Adipocyte (in vitro differentiated cells): Measurements from ENCODE around the gene DAB2IP.

ENCODE experiments used
- DNase-seq: peaks from one replicate; pipeline ENCODE4 v3.0.0-alpha.2; 2015; ENCODE audit warnings: low read depth
- H3K27me3 ChIP-seq: replicated peaks from 2 replicates; pipeline ENCODE4 v1.7.0; 2013; ENCODE audit warnings: mild to moderate bottlenecking, low read length, moderate library complexity; ENCODE audit not compliant: control insufficient read depth, insufficient read depth
- H3K36me3 ChIP-seq: 2 replicates; pipeline ENCODE4 v1.7.0; 2013; ENCODE audit warnings: low read length, mild to moderate bottlenecking, moderate library complexity; ENCODE audit not compliant: control insufficient read depth, insufficient read depth, severe bottlenecking
- H3K4me1 ChIP-seq: 2 replicates; pipeline ENCODE4 v1.7.0; 2013; ENCODE audit warnings: mild to moderate bottlenecking, low read length, moderate library complexity; ENCODE audit not compliant: control insufficient read depth, insufficient read depth
- H3K4me3 ChIP-seq: 2 replicates; pipeline ENCODE4 v1.7.0; 2013; ENCODE audit warnings: mild to moderate bottlenecking, low read length, moderate library complexity
- H3K9ac ChIP-seq: 2 replicates; pipeline ENCODE4 v1.7.0; 2013; ENCODE audit warnings: mild to moderate bottlenecking, low read length, moderate library complexity
- H3K9me3 ChIP-seq: 2 replicates; pipeline ENCODE4 v1.7.0; 2013; ENCODE audit warnings: mild to moderate bottlenecking, low read length, moderate library complexity; ENCODE audit not compliant: control insufficient read depth

DAB2IP gene

DNA sequence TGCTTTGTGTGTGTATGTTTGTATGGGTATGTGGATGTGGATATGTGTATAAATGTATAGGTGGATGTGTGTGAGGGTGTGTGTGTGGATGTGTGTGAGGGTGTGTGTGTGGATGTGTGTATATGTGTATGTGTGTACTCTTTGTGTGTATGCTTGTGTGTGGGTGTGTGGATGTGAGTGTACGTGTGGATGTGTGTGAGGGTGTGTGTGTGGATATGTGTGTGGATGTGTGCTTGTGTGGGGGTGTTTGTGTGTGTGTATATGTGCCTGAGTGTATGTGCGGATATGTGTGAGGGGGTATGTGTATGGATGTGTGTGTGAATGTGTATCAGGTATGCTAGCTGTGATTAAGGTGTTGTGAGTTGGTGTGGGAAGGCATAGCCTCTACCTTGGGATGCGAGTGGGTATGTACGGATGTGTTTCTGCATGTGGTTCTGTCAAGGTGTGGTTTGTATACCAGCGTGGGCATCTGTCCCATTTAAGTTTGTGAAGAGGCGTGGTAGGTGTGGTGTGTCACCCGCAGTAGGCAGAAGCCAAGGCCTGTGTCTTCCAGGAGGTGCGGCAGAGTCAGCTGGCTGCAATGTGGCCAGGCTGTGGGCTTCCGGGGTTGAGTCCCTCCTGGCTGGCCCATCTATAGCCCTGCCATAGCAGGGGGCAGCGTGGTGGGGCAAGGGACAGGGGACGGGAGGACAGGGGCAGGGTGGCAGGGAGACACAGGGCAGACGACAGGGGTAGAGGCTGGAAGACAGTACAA lies 155.8 kb downstream of the DAB2IP start:
- H3K9ac ChIP-seq = no peak overlapping the region
- DNase-seq = no peak
- peaks cover 13% of the 10 kb centered on the region for H3K9me3 ChIP-seq
- H3K4me1 ChIP-seq = no peaks in the 10 kb centered on the region
- H3K27me3 ChIP-seq = peaks cover 9% of the 10 kb centered on the region
- no peak overlapping the region for H3K4me3 ChIP-seq
- H3K36me3 ChIP-seq = no peaks in the 10 kb centered on the region

DNA sequence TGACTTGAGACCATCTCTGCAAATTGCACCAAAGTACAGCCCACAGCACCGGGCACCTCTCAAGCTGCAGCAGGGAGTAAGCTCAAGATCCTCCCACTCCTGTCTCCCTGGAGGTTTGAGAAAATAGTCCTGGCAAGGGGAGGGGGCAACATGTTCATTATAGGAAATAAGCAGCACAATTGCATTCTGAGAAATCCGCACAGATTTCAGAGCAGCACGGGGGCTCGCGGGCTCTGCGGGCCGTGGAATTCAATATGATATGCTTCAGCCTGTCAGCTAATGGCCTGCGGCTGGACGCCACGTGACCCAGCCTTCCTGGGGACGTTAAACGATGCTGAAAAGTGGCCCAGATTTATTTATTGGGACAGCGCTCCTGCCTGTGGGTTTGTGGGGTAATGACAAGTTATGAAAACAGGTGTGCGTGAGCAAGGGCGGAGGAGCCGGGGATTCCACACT lies 156.4 kb downstream of the DAB2IP start:
- H3K9ac ChIP-seq = no peak overlapping the region
- no peak overlapping the region for H3K4me3 ChIP-seq
- no peak for DNase-seq
- H3K9me3 ChIP-seq = peaks cover 13% of the 10 kb centered on the region
- H3K36me3 ChIP-seq = no peaks in the 10 kb centered on the region
- no peaks in the 10 kb centered on the region for H3K4me1 ChIP-seq
- H3K27me3 ChIP-seq = peaks cover 13% of the 10 kb centered on the region

DNA sequence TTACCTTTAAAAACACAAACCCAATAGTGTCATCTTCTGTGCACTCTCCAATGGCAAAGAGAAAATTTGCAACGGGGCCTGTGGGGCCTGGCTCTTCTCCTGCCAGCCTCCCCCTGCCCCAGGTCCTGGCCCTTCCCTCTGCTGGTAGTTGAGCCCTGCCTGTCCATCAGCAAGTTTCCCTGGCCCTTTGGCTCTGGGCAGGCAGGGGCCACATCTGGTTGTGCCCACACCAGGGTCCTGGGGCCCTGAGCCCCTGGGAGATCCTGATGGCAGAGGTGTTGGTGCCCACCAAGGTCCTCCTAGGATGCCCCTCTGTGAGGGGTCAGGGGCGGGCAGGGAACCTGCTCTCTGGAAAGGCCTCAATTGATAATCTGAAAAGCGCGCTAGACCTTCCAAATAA lies 157.3 kb downstream of the DAB2IP start:
- Histone ChIP-seq H3K9me3 (peaks cover 13% of the 10 kb centered on the region), H3K36me3 (no peaks in the 10 kb centered on the region), H3K4me1 (no peaks in the 10 kb centered on the region), H3K9ac (no peak overlapping the region), H3K27me3 (peaks cover 11% of the 10 kb centered on the region), H3K4me3 (no peak overlapping the region)
- DNase-seq = no peak

DNA sequence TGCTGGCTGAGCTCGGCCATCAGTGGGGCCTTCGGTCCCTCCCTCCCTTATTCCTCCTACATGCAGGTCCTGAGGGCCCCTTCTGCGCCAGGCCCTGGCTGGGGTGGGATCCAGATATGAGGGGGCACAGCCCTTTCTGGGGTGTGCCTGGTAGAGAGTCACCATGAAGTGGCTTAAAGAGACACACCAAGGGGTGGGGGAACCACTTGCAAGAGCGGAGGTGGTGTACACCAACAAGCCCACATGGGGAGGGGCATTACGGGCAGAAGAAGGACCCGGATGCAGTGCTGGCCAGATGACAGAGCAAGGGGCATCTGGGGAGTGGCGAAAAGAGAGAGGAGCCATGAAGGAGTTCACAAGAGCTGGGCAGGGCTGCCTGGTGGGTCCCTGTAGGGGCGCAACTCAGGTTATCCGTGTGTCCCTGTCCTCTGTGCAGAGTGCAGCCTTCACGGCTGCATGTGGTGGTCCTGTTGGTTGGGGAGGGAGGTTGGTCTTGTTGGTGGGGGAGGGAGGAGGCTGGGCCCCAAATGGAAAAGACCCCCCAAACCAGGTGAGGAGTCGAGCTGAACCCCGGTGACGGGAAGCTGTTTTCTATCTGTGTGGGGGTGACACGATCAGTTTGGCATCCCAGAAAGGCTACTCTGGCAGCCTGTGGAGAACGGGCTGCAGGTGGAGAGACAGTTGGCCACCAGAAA lies 158.1 kb downstream of the DAB2IP start:
- no peaks in the 10 kb centered on the region for H3K36me3 ChIP-seq

DNA sequence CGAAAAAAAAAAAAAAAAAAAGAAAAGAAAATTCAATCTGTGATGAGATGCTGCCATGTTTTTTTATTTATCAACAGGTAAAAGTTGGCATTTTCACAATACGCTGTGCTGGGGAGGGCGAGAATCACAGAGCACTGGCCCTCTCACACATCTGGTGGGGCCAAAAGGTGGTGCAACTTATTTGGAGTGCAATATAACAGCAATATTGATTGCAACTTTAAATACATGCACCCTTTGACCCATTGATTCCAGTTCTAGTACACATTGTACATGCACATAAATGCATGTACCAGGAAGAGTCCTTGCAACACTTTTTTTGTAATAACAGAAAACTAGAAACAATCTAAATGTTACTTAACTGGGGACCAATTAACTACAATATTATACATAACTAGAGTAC lies 159.1 kb downstream of the DAB2IP start:
- Histone ChIP-seq H3K9me3 (peaks cover under 1% of the 10 kb centered on the region), H3K36me3 (no peaks in the 10 kb centered on the region), H3K9ac (no peak overlapping the region), H3K4me3 (no peak overlapping the region), H3K4me1 (no peaks in the 10 kb centered on the region), H3K27me3 (peaks cover 22% of the 10 kb centered on the region)
- DNase-seq = no peak

More for the DNA sequence above, 158.1 kb downstream of the DAB2IP start:
- Histone ChIP-seq H3K9me3 (peaks cover 10% of the 10 kb centered on the region), H3K9ac (no peak overlapping the region), H3K4me3 (no peak overlapping the region), H3K4me1 (no peaks in the 10 kb centered on the region), H3K27me3 (peaks cover 17% of the 10 kb centered on the region)
- no peak for DNase-seq

DNA sequence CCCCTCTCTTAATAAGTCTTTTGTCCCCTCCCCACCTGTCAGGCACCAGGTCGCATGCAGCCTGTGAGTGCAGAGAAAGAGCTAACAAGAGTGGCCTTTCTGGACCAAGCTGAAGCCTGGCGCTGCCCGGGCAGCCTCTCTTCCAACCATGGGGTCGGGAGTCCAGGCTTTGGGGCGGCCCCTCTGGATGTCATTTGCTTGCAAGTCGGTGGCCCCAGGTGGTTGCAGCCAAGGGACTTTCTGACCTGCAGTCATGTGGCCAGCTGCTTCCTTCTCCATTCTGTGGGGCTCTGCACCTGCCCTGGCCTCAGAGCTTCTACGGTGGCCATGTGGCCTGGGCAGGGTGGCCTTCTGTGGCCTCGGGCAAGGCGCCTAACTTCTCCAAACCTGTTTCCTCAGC lies 159.7 kb downstream of the DAB2IP start:
- Histone ChIP-seq H3K27me3 (peaks cover 22% of the 10 kb centered on the region), H3K9me3 (no peaks in the 10 kb centered on the region), H3K36me3 (no peaks in the 10 kb centered on the region), H3K9ac (no peak overlapping the region), H3K4me3 (no peak overlapping the region), H3K4me1 (no peaks in the 10 kb centered on the region)
- no peak for DNase-seq

DNA sequence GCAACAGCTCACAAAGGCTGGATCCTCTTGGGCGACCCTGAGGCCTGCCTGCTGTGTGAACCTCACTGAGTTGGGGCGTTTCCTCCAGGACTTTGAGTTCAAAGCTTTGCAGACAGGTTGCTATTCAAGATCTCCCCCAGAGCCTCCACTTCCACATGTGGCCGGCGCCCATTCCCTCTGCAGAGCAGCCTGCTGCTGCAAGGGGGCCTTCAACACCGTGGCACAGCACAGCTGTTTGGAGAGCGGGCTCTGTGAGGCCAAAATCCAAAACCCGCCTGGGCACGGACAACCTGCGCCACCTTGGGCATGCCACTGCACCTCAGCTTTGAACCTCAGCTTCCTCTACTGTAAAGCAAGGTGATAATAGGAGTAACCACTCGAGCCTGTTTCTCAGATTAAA lies 160.3 kb downstream of the DAB2IP start:
- H3K9ac ChIP-seq = no peak overlapping the region
- no peak overlapping the region for H3K4me3 ChIP-seq
- peaks cover 22% of the 10 kb centered on the region for H3K27me3 ChIP-seq
- no peaks in the 10 kb centered on the region for H3K9me3 ChIP-seq
- DNase-seq = no peak
- no peaks in the 10 kb centered on the region for H3K36me3 ChIP-seq
- H3K4me1 ChIP-seq = no peaks in the 10 kb centered on the region

DNA sequence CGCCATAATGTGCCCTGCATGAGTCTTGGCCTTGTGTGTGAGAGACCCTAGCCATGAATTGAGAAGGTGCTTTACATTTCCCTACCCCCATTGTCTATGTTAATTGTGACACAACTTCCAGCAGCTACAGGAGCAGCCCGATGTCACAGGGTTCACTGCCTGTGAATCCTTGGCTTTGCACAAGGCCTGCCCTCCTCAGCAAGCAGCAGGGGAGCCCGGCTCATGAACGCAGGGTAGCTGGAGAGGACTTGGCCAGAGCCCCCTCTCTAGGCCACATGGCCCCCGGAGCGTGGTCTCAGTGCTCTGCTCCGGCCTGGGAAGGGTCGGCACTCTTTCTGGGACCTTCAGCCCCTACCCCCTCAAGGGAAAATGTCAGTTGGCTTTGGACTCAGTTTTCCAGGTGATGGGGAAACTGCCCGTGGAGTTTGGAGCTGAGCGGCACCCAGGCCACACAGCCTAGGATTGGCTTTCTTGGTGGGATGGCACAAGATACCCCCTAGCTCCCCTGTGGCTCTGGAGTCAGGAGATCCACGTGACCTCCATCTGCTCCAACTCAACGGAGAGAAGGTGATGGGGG lies 160.8 kb downstream of the DAB2IP start:
- no peaks in the 10 kb centered on the region for H3K36me3 ChIP-seq
- no peak overlapping the region for H3K4me3 ChIP-seq
- no peak for DNase-seq
- no peaks in the 10 kb centered on the region for H3K4me1 ChIP-seq
- no peaks in the 10 kb centered on the region for H3K9me3 ChIP-seq
- H3K27me3 ChIP-seq = peaks cover 22% of the 10 kb centered on the region
- no peak overlapping the region for H3K9ac ChIP-seq

DNA sequence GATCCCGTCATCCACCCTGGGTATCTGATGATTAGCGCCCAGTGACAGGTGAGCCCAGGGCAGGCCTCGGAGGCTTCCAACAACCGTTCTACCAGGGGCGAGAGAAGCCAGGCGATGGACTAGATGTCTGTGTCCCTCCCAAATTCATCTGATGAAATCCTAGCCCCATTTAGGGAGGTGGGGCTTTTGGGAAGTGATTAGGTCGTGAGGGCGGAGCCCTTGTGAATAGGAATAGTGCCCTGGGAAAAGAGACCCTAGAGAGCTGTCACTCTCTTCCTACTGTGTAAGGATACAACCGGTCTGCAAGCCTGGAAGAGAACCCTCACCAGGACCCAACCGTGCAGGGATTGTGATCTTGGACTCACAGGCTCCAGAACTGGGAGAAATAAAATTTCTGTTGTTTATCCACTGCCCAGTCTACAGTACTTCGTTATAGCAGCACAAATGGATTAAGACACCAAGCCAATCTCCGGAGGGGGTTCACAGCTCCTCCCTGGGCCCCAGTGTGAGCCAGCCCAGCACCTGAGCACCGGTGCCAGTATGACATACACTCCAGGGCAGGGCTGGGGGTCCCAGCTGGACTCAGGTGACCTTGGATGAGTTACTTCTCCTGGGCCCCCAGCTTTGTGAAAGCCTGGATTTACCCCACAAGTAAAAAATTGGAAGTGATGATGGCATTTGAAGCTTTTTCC lies 162.2 kb downstream of the DAB2IP start:
- no peak overlapping the region for H3K9ac ChIP-seq
- no peaks in the 10 kb centered on the region for H3K9me3 ChIP-seq
- DNase-seq = no peak
- H3K4me3 ChIP-seq = no peak overlapping the region
- peaks cover 22% of the 10 kb centered on the region for H3K27me3 ChIP-seq
- H3K4me1 ChIP-seq = no peaks in the 10 kb centered on the region
- no peaks in the 10 kb centered on the region for H3K36me3 ChIP-seq

DNA sequence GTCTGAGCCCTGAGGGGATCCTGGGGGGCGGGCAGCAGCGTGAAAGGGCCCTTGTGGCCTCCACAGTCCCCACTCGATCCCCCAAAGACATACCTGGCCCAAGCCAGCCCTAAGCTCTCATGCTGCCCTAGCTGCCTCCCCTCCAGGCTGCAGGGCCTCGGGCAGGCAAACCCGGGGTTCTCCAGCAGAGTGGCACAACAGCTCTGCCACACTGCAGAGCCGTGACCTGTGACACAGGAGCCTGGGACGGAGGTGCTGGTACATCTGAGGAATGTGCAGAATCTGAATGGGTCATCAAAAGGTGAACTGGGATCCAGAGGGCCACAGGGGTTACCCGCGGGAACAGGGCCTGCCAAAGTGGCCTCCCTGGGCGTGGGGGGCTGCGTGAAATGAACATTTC lies 163.2 kb downstream of the DAB2IP start:
- H3K36me3 ChIP-seq = no peaks in the 10 kb centered on the region
- no peak for DNase-seq
- no peaks in the 10 kb centered on the region for H3K4me1 ChIP-seq
- peaks cover 22% of the 10 kb centered on the region for H3K27me3 ChIP-seq
- H3K9me3 ChIP-seq = no peaks in the 10 kb centered on the region
- H3K4me3 ChIP-seq = no peak overlapping the region
- no peak overlapping the region for H3K9ac ChIP-seq

DNA sequence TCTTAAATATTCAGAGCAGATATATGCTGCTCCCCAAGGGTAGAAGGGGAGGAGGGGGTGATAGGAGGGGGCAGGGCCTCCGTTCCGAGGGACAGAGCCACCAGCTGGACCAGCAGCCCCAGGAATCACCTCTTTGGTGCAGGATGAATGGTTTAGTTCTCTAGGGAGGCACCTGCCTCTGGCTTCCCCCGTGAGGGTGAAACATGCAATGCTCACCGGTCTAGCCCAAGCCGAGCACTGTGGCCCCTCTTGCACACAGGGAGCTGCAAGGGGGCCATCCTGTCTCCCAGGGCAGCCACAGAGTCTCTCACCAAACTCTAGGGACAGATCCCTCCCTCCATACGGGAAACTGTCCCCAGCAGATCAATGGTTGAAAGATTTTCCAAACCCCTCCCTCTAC lies 163.7 kb downstream of the DAB2IP start:
- peaks cover 22% of the 10 kb centered on the region for H3K27me3 ChIP-seq
- H3K4me1 ChIP-seq = no peaks in the 10 kb centered on the region

More for the DNA sequence above, 163.7 kb downstream of the DAB2IP start:
- H3K9ac ChIP-seq = no peak overlapping the region
- H3K9me3 ChIP-seq = no peaks in the 10 kb centered on the region
- no peaks in the 10 kb centered on the region for H3K36me3 ChIP-seq
- no peak overlapping the region for H3K4me3 ChIP-seq
- DNase-seq = no peak
